Measurements from ENCODE around the gene TMPRSS11B. TPM values are rescaled to one million over a fixed set of nuclear protein-coding genes. Genes with fewer than 3 reads are reported as not detected.

TMPRSS11B gene
- total RNA-seq, 1 donor from 2014 or later, result not detected

- TF ChIP-seq, protein P1, sequence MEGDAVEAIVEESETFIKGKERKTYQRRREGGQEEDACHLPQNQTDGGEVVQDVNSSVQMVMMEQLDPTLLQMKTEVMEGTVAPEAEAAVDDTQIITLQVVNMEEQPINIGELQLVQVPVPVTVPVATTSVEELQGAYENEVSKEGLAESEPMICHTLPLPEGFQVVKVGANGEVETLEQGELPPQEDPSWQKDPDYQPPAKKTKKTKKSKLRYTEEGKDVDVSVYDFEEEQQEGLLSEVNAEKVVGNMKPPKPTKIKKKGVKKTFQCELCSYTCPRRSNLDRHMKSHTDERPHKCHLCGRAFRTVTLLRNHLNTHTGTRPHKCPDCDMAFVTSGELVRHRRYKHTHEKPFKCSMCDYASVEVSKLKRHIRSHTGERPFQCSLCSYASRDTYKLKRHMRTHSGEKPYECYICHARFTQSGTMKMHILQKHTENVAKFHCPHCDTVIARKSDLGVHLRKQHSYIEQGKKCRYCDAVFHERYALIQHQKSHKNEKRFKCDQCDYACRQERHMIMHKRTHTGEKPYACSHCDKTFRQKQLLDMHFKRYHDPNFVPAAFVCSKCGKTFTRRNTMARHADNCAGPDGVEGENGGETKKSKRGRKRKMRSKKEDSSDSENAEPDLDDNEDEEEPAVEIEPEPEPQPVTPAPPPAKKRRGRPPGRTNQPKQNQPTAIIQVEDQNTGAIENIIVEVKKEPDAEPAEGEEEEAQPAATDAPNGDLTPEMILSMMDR (conservative IDR thresholded peaks at IDR 0.05), result no peak
- peaks cover 3% of the 10 kb centered on the region for H3K27me3 Mint-ChIP-seq (ENCODE audit: low read depth)
- no peak for DNase-seq (ENCODE audit: low read depth, low spot score)
- no peak overlapping the region for H3K4me3 Mint-ChIP-seq
- H3K4me1 Mint-ChIP-seq, result no peaks in the 10 kb centered on the region
- H3K36me3 Mint-ChIP-seq (ENCODE audit: low read depth), result no peaks in the 10 kb centered on the region
- no peak overlapping the region for H3K27ac Mint-ChIP-seq (ENCODE audit: unreplicated experiment)
- H3K9me3 Mint-ChIP-seq, result no peaks in the 10 kb centered on the region
Observed at GRCh38 chr4:68184923-68185322, 60.6 kb downstream of the TMPRSS11B start.

DNA sequence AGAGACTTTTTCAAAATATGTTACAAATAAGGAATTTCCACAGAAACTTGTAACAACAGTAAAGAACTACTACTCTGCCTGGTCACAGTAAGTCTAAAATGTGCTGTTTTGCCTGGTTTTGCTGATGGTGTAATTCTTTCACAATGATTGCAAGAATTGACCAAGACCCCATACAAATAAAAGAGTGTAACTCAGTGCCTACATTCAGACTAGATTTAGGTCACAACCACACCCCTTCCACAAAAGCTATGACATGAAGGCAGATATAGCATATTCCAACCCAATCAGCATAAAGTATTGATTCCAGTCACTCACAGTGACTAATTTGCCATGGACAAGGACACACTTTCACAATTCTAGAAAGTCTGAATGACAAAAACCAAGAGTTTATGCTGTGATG, 62.1 kb downstream of the TMPRSS11B start:
- Mint-ChIP-seq H3K36me3 (ENCODE audit: low read depth) (no peaks in the 10 kb centered on the region), H3K27ac (ENCODE audit: unreplicated experiment) (no peak overlapping the region), H3K4me1 (no peaks in the 10 kb centered on the region), H3K4me3 (no peak overlapping the region), H3K9me3 (no peaks in the 10 kb centered on the region), H3K27me3 (ENCODE audit: low read depth) (peaks cover 3% of the 10 kb centered on the region)
- TF ChIP-seq, protein P1 (conservative IDR thresholded peaks at IDR 0.05), result no peak
- no peak for DNase-seq (ENCODE audit: low read depth, low spot score)

- H3K36me3 Mint-ChIP-seq (ENCODE audit: low read depth), result no peaks in the 10 kb centered on the region
- no peak overlapping the region for H3K27ac Mint-ChIP-seq (ENCODE audit: unreplicated experiment)
- H3K27me3 Mint-ChIP-seq (ENCODE audit: low read depth), result peaks cover 3% of the 10 kb centered on the region
Observed at GRCh38 chr4:68182382-68182820, 63.1 kb downstream of the TMPRSS11B start.

DNA sequence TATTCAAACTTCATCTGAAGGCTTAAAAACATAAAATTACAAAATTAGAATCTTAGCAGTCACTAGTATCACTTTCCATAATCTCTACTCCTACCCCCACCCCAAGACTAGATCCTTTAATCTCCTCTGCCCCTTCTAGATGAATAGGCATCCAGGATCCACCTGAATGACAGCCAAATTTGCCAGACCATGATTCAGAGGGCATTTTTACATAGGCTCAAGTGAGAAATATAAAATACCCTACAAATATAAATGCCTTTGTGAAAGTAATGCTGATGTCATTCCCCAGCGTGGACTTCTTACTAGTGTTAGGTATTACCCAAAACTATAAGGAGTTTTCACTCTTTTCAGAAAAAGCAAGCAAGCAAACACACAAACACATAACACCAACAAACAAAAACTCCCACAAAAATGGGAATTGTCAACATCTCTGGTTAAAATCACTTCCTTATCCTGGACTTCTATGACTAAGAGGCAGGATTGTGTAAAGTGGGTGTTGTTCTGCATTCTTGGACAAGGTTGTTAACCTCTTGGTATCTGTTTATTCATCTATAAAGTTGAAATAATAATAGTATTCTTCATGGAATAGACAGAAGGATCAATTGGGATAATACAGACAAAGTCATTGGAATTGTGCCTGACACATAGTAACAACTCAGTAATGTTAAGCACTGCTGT, 64.5 kb downstream of the TMPRSS11B start:
- Mint-ChIP-seq H3K27ac (ENCODE audit: unreplicated experiment) (no peak overlapping the region), H3K36me3 (ENCODE audit: low read depth) (no peaks in the 10 kb centered on the region), H3K9me3 (no peaks in the 10 kb centered on the region), H3K4me3 (no peak overlapping the region), H3K27me3 (ENCODE audit: low read depth) (peaks cover 3% of the 10 kb centered on the region), H3K4me1 (no peaks in the 10 kb centered on the region)
- no peak for DNase-seq (ENCODE audit: low read depth, low spot score)
- TF ChIP-seq, protein P1 (conservative IDR thresholded peaks at IDR 0.05), result no peak

More at GRCh38 chr4:68182382-68182820, 63.1 kb downstream of the TMPRSS11B start:
- TF ChIP-seq, protein P1 (conservative IDR thresholded peaks at IDR 0.05), result no peak
- no peaks in the 10 kb centered on the region for H3K9me3 Mint-ChIP-seq
- H3K4me1 Mint-ChIP-seq, result no peaks in the 10 kb centered on the region
- DNase-seq (ENCODE audit: low read depth, low spot score), result no peak
- H3K4me3 Mint-ChIP-seq, result no peak overlapping the region

DNA sequence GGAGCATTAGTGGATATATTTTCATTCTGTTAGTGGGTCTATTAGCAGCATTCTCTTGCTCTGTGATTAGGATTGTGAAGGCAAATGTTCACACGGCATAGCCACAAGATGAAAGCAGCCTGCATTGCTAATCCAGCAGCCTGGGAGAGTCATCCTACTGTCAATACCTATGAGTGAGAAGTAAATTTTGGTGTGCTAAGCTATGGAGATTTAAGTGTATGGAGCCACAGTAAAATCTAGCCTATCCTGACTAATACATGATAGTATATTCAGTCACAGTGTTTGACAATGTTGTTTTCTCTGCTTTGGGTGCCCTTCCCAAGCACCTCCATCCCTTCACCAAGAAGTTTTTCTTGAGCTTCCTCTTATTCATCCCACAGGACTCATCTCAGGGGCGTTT, 68.6 kb downstream of the TMPRSS11B start:
- Mint-ChIP-seq H3K27me3 (ENCODE audit: low read depth) (peaks cover 3% of the 10 kb centered on the region), H3K27ac (ENCODE audit: unreplicated experiment) (no peak overlapping the region), H3K4me3 (no peak overlapping the region), H3K36me3 (ENCODE audit: low read depth) (no peaks in the 10 kb centered on the region), H3K9me3 (no peaks in the 10 kb centered on the region), H3K4me1 (no peaks in the 10 kb centered on the region)
- TF ChIP-seq, protein P1 (conservative IDR thresholded peaks at IDR 0.05), result no peak
- DNase-seq (ENCODE audit: low read depth, low spot score), result no peak

Other genes starting within 250 kb of the TMPRSS11B start
- gene TMPRSS11F, start 115.8 kb downstream of the TMPRSS11B start, total RNA-seq, result not detected in 2 replicates
- gene YTHDC1, start 104.4 kb upstream of the TMPRSS11B start, total RNA-seq, result 87.9 and 88.2 TPM in 2 replicates
- gene TMPRSS11E, start 201.8 kb upstream of the TMPRSS11B start, total RNA-seq, result not detected in 2 replicates